AG09309 (cell line): ENCODE data around the gene PRKRA.
"Not testable (repeated sequence)": the region's sequence is repeated elsewhere in the genome, so short reads cannot be mapped to it uniquely, and the experiment has no call there.

Experiments used
- DNase-seq: peaks from one replicate; pipeline ENCODE4 v3.0.0-alpha.2; 2010; ENCODE audit warnings: low read depth
- H3K4me3 ChIP-seq: 2 replicates; pipeline ENCODE4 v1.5.1; 2011; ENCODE audit warnings: mild to moderate bottlenecking, low read depth, low read length, moderate library complexity; ENCODE audit not compliant: control insufficient read depth
- TF ChIP-seq, protein P1 (sequence below): IDR thresholded peaks from 2 replicates; pipeline ENCODE4 v1.5.1; 2011; ENCODE audit warnings: mild to moderate bottlenecking, low read depth, low read length, inconsistent platforms; ENCODE audit not compliant: insufficient read depth, control insufficient read depth; ENCODE audit errors: missing control alignments

Gene PRKRA

DNA sequence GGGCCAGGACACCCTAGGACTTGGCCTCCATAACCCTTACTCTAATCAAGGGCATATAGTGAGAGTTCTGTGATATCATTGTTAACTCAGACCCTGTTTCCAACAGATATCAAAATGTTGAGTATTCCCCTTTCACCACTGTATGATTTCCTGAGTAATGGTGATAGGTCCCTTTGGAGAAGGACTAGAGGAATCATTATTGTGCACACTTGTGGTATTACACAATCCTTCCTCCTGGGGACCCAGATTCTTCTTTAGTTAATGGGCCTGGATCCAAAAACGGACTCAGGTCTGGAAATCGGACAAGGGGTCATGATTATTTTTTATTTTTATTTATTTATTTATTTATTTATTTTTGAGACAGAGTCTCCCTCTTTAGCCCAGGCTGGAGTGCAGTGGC, 23.5 kb downstream of the PRKRA start:
- H3K4me3 ChIP-seq, result no peak overlapping the region
- TF ChIP-seq, protein P1, sequence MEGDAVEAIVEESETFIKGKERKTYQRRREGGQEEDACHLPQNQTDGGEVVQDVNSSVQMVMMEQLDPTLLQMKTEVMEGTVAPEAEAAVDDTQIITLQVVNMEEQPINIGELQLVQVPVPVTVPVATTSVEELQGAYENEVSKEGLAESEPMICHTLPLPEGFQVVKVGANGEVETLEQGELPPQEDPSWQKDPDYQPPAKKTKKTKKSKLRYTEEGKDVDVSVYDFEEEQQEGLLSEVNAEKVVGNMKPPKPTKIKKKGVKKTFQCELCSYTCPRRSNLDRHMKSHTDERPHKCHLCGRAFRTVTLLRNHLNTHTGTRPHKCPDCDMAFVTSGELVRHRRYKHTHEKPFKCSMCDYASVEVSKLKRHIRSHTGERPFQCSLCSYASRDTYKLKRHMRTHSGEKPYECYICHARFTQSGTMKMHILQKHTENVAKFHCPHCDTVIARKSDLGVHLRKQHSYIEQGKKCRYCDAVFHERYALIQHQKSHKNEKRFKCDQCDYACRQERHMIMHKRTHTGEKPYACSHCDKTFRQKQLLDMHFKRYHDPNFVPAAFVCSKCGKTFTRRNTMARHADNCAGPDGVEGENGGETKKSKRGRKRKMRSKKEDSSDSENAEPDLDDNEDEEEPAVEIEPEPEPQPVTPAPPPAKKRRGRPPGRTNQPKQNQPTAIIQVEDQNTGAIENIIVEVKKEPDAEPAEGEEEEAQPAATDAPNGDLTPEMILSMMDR, result no peak
- DNase-seq, result no peak

DNA sequence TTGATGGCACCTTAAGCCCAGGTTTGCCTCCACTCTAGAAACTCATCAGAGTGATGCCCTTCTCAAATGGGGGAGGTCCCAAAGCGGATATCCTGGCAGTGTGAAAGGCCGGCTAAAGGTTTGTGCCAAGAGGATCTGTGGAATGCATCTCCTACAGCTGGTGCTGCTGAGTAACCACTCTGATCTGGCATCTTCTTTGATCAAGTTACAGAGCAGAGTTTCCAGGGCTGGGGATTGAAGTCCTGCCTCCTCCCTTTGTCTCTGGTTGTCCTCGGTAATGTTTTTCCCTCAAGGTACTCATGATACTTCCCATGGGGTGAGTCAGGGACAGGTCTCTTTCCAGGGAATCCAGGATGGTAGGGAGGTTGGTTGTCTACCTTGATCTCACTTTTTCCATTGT, 24.6 kb downstream of the PRKRA start:
- TF ChIP-seq, protein P1, result no peak
- no peak overlapping the region for H3K4me3 ChIP-seq
- no peak for DNase-seq

DNA sequence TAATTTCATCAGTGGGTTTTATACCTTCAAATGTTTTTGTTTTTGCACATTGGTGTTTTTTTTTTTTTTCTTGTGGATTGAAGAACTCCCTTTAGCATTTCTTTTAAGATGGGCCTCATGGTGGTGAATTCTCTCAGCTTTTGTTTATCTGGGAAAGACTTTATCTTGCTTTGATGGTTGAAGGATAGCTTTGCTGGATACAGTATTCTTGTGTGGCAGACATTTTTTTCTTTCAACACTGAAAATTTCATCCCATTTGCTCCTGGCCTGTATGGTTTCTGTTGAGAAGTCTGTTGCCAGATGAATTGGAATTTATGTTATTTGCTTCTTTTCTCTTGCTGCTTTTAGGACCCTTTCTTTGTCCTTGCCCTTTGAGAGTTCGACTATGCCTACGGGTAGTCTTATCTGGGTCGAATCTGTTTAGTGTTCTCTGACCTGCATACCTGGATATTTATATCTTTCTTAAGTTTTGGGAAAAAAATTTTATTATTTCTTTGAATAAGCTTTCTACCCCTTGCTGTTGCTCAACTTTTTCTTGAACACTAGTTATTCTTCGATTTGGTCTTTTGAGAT, 25.6 kb downstream of the PRKRA start:
- no peak overlapping the region for H3K4me3 ChIP-seq
- TF ChIP-seq, protein P1, result no peak
- no peak for DNase-seq

DNA sequence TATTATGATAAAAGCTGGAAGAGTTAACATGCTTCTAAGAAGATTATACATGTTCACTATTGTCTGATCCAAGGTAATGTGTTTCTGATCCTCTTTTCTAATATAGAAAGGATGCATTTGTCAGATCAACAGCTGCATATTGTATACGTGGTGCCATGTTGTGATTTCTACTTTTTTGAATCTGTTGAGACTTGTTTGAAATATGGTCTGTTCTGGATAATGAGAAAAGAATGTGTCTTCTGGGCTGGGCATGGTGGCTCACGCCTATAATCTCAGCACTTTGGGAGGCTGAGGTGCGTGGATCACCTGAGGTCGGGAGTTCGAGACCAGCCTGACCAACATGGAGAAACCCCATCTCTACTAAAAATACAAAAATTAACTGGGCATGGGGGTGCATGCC, 27.2 kb downstream of the PRKRA start:
- H3K4me3 ChIP-seq, DNase-seq: not testable (repeated sequence)

DNA sequence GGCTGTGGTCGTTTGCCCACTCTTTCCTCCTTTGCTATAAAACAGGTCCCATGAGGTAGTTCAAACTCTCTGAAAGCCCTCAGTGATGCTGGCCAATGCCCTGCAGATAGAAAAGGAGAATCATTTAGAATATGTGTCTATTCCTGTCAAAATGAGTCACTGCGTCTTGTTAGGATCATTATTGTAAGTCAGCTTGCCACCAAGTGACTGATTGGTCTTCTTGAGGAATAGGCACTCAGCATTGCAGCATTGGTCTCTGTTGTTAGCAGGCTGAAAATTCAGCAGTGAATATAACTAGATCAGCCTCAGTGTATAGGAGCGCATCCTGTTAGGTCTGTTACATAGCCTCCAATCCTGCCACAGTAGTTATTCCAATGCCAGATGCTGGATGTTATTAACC, 28.9 kb downstream of the PRKRA start:
- DNase-seq, result no peak
- TF ChIP-seq, protein P1, result no peak
- no peak overlapping the region for H3K4me3 ChIP-seq

DNA sequence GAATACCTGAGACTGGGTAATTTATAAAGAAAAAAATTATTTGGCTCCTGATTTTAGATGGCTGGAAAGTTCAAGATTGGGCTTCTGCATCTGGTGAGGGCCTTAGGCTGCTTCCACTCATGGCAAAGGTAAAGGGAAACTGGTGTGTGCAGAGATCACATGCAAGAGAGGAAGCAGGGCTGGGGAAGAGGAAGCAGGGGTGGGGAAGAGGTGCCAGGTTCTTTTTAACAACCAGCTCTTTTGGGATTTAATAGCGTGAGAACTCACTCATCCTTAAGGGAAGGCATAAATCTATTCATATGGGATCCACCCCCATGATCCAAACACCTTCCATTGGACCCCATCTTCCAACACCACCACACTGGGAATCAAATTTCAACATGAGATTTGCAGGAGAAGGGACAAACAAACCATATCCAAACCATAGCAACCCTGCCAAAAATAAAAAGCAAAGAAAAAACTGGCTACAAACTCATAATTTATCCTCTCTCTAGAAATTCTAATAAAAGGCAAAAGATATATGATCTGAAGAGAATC, 30.4 kb downstream of the PRKRA start:
- TF ChIP-seq, protein P1, result no peak
- H3K4me3 ChIP-seq, result no peak overlapping the region
- DNase-seq, result no peak

DNA sequence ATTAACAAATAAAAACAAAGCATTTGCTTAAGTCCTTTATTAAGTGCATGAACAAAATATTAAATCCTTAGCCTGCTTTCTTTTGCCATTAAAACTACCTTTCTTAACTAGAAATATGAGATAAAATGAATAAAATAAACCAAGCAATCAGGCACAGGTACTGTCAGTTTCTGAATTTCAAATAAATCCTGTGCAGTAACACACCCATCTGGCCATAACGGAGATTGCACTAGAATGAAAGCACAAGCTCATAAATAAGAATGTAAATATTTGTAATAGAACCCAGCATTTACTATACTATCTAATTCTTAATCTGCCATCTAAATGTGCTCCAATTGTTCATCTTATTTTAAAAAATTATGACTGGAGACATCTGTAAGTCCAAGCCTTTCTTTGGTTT, 31.9 kb downstream of the PRKRA start:
- no peak for DNase-seq
- H3K4me3 ChIP-seq, result no peak overlapping the region
- TF ChIP-seq, protein P1, result peak; percentile 33
